Suppressor macrophage (primary cell): Measurements from ENCODE around the gene DPPA2.
"Not testable (repeated sequence)": the region's sequence is repeated elsewhere in the genome, so short reads cannot be mapped to it uniquely, and the experiment has no call there.

ENCODE experiments used
- DNase-seq, 4 experiments: peaks; one replicate each; pipeline ENCODE4 v3.0.0-alpha.2; 2020 to 2022
- total RNA-seq, 17 experiments: gene quantifications; one replicate each; lab custom pipeline; 2026; ENCODE audit warnings: mixed read lengths in 6 of 17, inconsistent platforms in 3 of 17; lab: John Stamatoyannopoulos, UW

The DPPA2 gene, protein sequence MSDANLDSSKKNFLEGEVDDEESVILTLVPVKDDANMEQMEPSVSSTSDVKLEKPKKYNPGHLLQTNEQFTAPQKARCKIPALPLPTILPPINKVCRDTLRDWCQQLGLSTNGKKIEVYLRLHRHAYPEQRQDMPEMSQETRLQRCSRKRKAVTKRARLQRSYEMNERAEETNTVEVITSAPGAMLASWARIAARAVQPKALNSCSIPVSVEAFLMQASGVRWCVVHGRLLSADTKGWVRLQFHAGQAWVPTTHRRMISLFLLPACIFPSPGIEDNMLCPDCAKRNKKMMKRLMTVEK
- 0 to 0.77 (median 0) reads per million in 17 experiments for total RNA-seq

DNA sequence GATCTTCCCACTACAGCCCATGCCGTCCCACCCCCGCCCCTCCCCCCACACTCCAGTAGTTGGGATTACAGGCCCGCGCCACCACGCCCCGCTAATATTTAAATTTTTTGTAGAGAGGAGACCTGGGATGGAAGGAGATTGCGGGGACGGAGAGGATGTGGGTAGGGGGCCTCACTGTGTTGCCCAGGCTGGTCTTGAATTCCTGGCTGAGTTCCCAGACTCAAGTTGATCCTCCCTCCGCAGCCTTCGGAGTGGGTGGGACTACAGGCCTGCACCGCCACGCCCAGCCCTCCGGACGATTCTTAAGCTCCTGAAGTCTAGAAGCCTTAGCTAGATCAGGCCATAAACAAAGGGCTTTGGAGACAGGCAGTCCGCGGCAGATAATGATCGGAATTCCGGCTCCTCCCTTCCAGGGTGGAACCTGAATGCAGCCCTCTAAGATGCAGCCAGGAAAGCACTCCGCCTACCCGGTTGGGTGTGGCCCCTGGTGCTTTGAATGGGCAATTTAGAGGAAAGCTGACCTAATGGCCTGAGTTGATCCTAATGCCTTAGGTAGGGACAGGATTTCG is at the start of gene DPPA2:
TSS of gene DPPA2 (minus strand) at position 356 of the 569 bp plus-strand sequence. CDS start 1,975 bp downstream, outside the sequence.
- no peak for DNase-seq

DNA sequence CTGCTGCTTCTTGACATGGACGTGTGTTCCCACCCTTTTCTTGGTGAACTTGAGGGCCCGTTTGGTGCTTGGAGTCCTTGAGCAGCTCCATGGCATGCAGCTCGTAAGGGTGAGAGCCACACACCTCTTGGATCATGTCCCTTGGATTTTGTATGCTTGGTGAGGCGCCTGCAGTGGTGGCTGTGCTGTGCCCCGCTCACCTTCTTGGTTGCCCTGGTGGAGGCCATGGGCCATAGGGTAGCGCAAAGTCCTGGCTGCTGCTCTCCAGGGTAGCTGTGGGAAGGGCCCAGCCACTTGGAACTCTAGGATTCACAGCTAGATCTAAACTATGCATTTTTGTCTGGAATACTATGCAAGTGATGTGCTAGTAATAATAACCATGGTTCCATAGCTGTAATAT is 47.8 kb upstream of the DPPA2 start:
- no peak for DNase-seq

DNA sequence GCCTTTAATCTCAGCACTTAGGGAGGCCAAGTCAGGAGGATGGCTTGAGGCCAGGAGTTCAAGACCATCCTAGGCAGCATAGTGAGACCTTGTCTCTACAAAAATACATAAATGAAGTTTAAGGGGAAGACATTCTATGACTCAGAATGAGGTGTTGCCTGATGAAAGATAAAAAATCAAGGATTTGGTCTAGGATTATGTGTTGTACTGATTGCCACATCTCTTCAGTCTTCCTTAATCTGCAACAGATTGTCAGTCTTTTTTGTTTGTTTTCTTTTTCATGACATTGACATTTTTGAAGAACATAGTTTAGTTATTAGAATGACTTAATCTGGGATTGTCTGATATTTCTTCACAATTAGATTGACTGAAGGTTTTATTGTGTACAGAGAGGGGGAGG is 47.3 kb upstream of the DPPA2 start:
- no peak for DNase-seq

DNA sequence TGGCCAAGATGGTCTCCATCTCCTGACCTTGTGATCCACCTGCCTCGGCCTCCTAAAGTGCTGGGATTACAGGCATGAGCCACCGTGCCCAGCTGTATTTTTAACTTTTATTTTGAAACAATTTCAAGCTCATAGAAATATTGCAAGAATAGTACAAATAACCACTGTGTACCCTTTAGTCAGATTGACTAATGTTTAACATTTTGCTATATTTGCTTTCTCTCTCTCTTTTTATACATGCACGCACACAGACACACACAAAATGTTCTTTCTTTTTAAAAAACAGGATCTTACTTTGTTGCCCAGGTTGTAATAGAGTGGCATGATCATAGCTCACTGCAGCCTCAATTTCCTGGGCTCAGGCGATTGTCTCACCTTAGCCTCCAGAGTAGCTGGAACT is 46.5 kb upstream of the DPPA2 start:
- DNase-seq: no peak

DNA sequence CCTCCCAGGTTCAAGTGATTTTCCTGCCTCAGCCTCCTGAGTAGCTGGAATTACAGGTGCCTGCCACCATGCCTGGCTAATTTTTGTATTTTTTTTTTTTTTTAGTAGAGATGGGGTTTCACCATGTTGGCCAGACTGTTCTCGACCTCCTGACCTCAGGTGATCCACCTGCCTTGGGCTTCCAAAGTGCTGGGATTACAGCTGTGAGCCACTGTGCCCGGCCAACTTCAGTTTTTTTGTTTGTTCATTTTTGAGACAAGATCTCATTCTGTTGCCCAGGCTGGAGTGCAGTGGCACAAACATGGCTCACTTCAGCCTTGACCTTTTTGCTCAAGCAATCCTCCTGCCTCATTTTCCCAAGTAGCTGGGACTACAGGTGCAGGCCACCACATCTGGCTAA is 42.5 kb upstream of the DPPA2 start:
- DNase-seq: not testable (repeated sequence)

DNA sequence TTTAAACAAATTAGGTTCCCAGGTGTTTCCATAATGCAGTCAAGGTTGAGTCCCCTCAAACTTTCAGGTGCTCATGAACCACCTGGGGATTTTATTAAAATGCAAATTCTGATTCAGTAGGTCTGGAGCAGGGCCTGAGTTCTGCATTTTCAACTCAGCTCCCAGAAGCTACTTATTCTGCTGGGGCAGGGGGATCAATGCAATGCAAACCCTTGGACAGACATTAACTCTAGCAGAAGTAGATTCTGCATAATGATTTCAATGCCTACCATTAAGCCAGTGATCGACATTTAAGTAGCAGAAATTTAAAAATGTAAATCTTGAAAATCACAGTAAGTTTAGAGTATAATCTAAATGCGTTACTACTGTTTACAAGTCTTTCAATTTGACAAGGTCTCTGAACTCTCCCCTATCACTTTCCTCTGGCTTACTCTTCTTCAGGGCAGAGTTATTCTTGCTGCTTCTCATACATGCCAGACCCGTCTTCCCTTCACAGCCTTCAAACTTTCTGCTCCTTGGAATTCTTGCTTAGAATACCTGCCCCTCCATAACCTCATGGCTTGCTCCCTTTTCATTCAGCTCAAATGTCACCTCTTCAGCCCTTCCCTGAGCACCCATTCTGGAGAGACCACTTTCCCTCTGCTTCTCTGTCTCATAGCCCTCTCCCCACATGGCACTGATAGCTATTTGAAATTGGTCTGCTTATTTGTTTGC is 40.3 kb upstream of the DPPA2 start:
- DNase-seq: no peak

DNA sequence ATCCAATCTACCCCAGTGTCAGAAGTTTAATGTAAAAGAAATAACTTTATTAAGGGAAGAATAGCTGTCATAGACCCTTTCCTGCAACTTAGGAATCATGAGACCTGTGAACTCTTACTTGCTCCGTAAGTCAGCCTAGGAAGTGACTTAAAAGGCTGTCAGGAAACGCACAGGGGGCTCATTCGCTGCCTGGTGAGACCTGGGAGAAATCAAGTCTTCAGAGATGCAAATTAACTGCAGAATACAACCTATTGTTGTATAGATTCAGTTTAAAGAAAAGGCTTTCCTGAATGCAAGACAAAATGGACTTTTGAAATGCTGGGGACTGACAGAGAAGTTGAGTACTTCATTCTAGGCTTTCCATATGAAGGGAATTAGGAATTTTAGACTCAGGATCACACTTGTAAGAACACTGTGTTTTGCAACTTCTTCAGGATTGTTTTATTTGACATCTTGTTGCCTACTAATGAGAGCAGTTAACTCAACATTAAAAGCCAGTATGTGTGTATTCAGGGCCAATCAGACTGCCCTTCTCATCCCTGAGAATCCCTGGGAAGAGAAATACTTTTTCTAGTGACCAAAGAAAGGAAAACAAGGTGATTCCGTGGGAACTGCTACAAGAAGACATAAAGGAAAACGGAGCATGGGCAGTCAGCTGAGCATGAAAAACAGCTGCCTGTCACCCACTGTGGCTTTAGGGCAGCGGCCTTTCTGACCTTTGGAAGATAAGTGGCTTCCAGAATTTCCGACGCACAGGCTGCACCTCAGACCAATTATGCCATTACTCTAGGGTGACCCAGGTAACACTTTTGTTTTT is 39.5 kb upstream of the DPPA2 start:
- DNase-seq: no peak

DNA sequence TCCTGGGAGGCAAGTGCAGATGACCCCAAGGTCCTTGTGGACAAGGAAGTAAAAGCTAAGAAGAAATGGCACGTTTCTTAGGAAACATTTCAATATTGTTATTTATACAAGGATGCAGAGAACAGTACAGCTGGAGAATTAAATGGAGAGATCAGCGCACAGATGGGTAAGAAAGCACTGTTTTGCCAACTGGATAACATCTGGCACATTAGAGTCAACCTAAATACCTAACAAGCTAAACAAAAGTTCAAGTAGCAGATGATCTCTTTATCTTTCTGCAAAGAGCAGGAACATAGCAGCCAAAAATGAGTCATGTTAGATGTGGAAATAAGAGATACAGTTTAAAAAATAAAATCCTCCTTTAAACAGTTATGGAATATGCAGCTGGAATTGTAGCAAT is 36.7 kb upstream of the DPPA2 start:
- DNase-seq: no peak

DNA sequence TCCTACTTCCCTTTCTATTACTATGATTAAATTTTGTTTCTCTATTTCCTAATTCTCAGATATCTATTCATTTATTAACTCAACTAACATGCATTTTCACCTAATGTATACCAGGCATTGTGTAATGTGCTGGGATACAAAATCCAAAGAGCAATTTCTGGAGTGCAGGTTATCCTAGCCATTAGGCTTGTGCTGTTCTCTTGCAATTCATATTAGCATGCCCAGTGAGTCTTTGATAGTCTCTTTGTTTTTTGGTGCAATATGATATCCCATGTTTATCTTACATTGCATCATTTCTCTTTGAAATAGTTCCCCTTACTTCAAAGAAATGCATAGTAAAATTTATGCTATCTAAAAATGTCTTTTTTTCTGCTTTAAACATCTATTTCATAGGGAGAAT is 34.9 kb upstream of the DPPA2 start:
- no peak for DNase-seq

DNA sequence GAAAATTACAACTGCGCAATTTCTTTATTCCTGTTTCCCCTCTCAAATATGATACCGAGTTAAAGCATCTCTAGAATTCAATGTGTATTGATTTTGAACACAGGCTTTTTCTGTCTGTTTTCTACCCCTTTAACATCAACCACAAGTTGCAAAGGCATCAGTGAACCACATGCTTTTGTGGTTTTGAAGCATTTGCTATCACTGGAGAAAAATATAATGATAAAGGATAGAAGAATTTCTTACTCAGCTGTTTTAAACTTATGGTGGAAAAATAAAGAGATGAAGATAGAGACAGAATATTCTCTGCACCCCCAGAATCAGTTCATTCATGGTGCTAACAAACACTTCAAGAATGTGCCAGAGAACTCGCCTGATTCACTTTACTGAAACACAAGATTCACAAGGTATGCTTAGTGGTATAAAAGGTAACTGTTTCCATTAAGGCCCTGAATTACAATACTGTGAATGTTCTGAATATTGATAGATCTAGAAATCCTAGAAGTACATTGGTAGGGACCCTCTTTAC is 30.5 kb upstream of the DPPA2 start:
- DNase-seq: no peak

DNA sequence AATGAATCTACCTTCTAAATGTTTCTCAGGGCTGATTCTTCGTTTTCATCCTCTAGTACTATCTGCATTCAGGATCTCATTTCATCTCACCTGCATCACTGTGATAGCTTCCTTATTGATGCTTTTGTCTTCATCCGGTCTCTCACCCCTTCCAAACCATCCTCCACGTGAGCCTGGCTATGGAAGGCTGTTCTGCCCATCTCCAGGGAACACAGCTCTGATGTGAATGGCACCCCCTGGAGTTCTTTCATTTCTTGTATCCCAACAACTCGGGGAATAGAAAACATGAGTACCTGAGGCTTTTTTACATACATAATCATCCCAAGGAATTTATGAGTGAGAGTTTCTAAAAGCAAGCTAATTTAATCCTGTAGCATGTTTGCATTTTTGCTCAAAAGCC is 29.8 kb upstream of the DPPA2 start:
- DNase-seq: no peak

DNA sequence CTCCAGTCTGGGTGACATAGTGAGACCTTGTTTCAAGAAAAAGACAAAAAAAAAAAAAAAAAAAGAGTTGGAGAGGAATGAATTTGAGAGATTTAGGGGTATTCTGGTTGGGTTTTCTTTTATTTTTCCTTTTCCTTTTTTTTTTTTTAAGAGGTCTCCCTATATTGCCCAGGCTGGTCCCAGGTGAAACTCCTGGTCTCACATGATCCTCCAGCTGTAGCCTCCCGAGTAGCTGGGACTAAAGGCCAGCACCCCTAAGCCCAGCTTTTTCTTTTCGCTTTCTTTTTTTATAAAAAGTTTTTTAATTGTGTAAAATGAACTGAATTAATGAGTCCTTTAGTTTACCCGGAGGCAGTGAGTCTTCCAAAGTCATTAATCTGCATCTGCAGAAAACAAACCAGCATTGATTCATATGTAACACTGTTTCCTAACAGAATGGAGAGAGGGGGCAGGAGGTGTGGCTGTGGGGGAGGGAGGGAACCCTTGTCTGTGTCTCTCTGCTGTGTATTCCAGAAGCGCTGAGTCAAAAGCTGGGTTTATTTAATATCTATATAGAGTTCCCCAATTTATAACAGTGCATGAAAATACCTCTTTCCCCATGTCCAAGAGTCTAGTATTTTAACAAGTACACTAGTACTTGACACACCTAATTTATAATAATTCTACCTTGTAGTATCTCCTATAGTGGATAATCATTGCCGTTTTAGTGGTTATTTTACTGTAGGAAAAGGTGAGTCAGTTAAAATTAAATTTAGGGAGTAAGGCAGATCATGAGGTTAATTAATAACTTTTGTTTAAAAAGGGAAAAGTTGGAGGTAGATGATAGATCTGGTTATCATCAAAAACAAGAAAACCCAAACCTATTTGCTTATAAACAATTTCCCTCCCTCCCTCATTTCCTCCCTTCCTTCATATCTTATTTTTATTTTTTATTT is 23.7 kb upstream of the DPPA2 start:
- DNase-seq: no peak

DNA sequence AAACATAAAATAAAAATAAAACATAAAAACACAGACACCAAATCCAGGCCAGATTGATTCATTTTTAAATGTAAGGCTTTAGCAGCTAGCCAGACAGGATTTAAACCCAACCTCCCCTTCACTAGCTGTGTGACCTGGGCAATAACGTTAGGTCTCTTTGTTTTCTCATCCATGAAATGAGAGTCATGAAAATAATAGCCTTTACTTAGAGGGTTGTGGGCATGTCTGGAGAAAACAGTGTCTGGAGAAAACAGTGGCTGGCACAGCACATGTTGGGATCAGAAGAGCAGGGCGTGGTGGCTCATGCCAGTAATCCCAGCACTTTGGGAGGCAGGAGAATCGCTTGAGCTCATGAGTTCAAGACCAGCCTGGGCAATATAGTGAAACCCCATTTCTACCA is 22.9 kb upstream of the DPPA2 start:
- no peak for DNase-seq

DNA sequence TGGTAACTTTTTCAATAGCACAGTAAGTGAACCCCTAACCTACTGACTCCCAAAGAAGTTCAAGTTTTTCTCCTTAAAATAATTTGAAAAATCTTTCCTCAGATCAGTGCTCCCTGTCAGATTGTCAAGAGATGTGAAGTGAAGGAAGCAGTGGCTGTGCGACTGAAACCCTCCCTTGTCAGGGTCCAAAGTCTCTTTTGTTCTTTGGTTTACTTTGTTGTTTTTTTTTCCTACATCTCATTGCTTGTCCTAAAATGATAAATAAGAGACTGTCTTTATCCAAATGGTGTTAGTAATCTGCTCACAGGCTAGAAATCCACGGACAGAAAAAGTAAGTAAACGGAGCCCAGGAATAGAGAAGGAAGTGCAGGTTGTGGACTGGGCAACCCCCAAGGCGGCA is 22.0 kb upstream of the DPPA2 start:
- no peak for DNase-seq

DNA sequence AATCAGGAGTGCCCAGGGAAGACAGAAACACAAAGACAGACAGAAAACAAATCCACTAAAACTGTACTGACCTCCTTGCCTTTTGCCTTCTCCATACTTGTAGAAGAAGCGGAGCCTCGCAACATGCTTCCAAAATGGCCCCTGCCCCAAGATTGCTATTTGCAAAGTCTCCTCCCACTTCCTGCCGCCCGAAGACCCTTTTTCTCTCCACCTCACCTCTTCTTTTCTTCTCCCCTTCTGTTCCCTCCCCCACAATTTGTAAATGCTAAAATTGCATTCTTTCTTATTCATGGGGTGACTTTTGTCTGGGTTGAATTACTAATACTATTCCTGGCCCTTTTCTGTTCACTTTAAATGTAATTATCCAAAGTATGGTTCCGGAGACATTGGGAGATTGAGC is 21.1 kb upstream of the DPPA2 start, which contains the start of gene DPPA4:
TSS of gene DPPA4 (minus strand) at position 154 of the 400 bp plus-strand sequence. CDS start at position 125, 29 bp downstream.
- no peak for DNase-seq

DNA sequence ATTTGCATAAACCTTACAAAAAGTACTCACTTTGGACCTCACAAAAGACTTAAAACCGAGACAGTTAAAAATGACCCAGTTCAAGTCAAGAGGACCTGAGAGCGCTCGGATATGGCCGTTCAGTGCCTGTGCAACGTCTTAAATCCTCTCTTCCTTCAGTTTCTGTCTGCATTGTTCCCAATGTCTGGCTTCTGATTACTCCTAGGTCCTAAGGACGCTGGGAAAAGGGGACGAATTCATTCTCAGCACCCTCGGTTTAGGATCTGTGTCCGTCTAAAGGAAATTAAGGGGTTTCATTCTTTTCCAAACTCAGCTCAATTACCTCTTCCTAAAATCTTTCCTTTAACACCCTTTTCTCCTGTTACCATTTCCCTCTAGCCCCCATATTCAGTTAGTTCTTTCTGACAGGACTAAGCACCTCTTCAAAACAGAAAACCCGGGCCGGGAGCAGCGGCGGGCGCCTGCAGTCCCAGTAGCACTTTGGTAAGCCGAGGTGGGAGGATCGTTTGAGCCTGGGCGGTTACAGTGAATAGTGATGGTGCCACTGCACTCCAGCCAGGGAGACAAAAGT is 20.1 kb upstream of the DPPA2 start:
- peak; percentile 12 to 63 (median 45) for DNase-seq

DNA sequence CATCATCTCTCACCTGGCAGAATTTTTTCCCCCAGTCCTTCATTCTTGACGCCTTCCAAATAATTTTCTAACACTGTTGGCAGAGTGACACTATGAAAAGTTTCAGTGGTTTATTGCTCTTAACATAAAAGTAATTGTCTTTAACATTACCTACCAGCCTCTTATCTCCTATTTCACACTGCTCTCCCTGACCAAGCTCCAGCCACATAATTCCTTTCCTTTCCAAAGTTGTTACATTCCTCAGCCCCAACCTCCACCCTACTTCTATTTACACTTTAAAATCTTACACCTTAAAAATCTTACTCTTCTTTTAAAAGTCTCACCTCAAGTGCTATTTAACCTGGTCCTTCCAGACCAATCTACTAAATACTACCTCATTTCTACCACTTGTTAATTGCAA is 18.3 kb upstream of the DPPA2 start:
- DNase-seq: no peak

DNA sequence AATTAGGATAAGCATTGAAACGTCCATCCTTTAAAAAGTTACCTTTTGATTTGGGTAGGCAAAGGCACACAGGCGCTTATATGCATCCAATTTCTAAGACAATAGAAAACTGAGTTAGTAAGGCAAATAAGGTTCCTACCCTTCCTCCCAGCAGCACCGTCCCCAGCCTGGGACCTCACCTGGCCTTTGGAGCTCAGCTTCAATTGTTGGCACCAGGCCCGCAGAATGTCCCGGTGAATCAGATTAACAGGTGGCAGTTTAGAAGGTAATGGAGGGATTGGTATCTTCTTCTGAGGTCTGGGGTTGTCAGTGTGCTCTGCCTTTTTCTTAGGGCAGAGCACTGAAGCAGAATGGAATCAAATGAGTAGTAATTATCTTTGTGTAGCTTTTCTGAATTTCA is 15.4 kb upstream of the DPPA2 start:
- DNase-seq: no peak

DNA sequence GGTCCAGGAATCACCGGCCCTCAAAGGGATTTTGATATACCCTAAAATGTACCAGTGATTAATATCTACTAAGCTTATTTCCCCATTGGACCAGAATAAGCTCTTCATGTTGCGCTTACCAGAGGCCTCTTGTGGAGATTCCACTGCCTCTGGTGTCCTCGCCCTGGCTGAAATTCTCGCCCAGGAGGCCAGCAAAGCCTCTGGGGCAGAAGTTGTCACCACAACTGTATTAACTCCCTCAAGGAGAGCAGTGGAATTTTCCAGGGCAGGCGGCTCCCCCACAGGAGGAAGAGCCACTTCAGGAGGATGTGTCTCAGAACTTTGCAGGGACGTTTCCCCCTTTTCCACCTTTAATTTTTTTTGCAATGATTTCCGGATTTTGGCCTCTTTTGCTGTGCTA is 14.1 kb upstream of the DPPA2 start:
- DNase-seq: no peak

DNA sequence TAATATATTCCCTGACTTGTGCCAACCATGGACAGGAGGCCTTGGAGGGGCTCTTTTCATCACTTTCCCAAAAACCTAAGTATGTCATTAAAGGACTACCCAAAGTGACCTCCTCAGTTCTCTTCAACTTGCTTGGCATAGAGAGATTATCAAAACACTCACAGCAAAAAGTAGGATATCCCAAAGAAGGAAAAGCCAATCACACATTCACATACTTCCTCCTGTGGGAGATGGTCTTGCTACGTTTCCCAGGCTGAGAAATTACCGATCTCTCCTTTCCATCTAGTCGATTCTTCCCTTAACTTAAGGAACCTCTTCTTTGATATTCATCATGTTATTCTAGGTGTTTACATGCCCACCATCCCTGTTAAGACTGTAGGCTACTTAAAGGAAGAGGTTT is 11.9 kb upstream of the DPPA2 start:
- DNase-seq: no peak

DNA sequence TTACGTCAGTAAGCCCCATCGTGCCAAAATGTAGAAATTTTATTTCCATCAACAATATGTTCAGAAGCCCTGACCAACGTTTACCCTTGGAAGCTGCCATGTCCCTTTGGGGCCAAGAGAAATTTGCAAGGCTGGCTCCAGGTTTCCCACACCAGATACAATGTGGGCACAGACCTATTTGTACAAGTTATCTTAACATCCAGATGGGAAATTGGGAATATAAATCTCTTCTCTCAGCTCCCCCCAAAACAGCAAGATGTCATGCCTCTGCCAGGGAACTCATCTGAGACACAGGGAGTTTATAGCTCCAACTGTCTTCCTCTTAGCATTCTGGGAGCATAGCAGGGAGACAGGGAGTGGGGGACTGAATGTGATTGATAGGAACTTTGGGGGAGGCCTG is 9.3 kb upstream of the DPPA2 start:
- no peak for DNase-seq
